Caco-2 (cell line): ENCODE results near the gene PLAU. TPM values are rescaled to one million over a fixed set of nuclear protein-coding genes. Genes with fewer than 3 reads are reported as not detected.

Experiments
- BruUV-seq: library from RNA; stranded (reverse); fragments of 400-500 nt; replicated peaks from 2 replicates; lab custom pipeline; 2021; lab: Mats Ljungman, UMichigan
- CTCF ChIA-PET: fragments of 300-600 bp; sonication (Branson Sonifier 250); formaldehyde crosslinking; loops from one replicate; lab custom pipeline; 2022; ENCODE audit warnings: antibody characterized with exemption; lab: Charles Lee
- POLR2A ChIA-PET: fragments of 300-600 bp; sonication (Branson Sonifier 250); formaldehyde crosslinking; loops from one replicate; lab custom pipeline; 2022; ENCODE audit warnings: antibody characterized with exemption; lab: Charles Lee
- DNase-seq, 2 experiments: peaks; one replicate each; pipeline versions ENCODE4 v3.0.0 to v3.0.0-alpha.2; 2020 to 2022
- H3K27me3 ChIP-seq: replicated peaks from 2 replicates; pipeline ENCODE4 v1.6.0; 2011; ENCODE audit warnings: low read length; ENCODE audit not compliant: control insufficient read depth, insufficient read depth
- H3K36me3 ChIP-seq: 2 replicates; pipeline ENCODE4 v1.5.1; 2011; ENCODE audit warnings: low read length; ENCODE audit not compliant: control insufficient read depth, insufficient read depth
- H3K4me1 ChIP-seq: fragments of 250-450 bp; sonication (Bioruptor Pico); 2 replicates; pipeline ENCODE4 v1.5.1; 2020; ENCODE audit warnings: mild to moderate bottlenecking
- H3K4me3 ChIP-seq: 2 replicates; pipeline ENCODE4 v1.5.1; 2011; ENCODE audit warnings: low read depth, mild to moderate bottlenecking, control low read depth, low read length
- H3K9me3 ChIP-seq: fragments of 250-450 bp; sonication (Bioruptor Pico); 2 replicates; pipeline ENCODE4 v1.5.1; 2020; ENCODE audit warnings: mild to moderate bottlenecking, moderate library complexity
- H3K27ac Mint-ChIP-seq: one replicate; pipeline ENCODE4 v1.8.0; 2022; ENCODE audit warnings: mixed read lengths; ENCODE audit not compliant: unreplicated experiment
- H3K27me3 Mint-ChIP-seq: one replicate; pipeline ENCODE4 v1.8.0; 2022; ENCODE audit warnings: mixed read lengths; ENCODE audit not compliant: insufficient read depth, unreplicated experiment
- H3K36me3 Mint-ChIP-seq: one replicate; pipeline ENCODE4 v1.8.0; 2022; ENCODE audit warnings: mild to moderate bottlenecking, mixed read lengths; ENCODE audit not compliant: insufficient read depth, unreplicated experiment
- H3K4me1 Mint-ChIP-seq: one replicate; pipeline ENCODE4 v1.8.0; 2022; ENCODE audit warnings: low read depth, mixed read lengths; ENCODE audit not compliant: unreplicated experiment
- H3K4me3 Mint-ChIP-seq: one replicate; pipeline ENCODE4 v1.8.0; 2022; ENCODE audit warnings: mild to moderate bottlenecking, moderate library complexity, mixed read lengths; ENCODE audit not compliant: unreplicated experiment
- H3K9me3 Mint-ChIP-seq: one replicate; pipeline ENCODE4 v1.8.0; 2022; ENCODE audit warnings: mixed read lengths; ENCODE audit not compliant: unreplicated experiment
- intact Hi-C: fragments of 100-400 bp; cut with micrococcal nuclease; formaldehyde crosslinking; loops from one replicate; pipeline ENCODE4 v1.10.0; 2022; ENCODE audit not compliant: unreplicated experiment
- total RNA-seq: library from RNA; stranded (reverse); gene quantifications from 2 replicates; pipeline ENCODE4 v1.2.3, GENCODE V29; 2022
- TF ChIP-seq, protein P1 (sequence below), 2 experiments: fragments of 200-600 bp in 1 of 2; IDR thresholded peaks; 1 replicate in 1 of 2; 2 replicates in 1 of 2; pipeline versions ENCODE4 v1.5.1 to v1.8.0; 2011 to 2022; ENCODE audit warnings: antibody characterized with exemption in 1 of 2, control low read depth in 1 of 2, inconsistent platforms in 1 of 2, low read depth in 1 of 2, low read length in 1 of 2, mild to moderate bottlenecking in 1 of 2, moderate library complexity in 1 of 2; ENCODE audit not compliant: insufficient read depth in 1 of 2, severe bottlenecking in 1 of 2, unreplicated experiment in 1 of 2

The PLAU gene
- total RNA-seq, 1 experiment from 2014 or later: 1.2 TPM

DNA sequence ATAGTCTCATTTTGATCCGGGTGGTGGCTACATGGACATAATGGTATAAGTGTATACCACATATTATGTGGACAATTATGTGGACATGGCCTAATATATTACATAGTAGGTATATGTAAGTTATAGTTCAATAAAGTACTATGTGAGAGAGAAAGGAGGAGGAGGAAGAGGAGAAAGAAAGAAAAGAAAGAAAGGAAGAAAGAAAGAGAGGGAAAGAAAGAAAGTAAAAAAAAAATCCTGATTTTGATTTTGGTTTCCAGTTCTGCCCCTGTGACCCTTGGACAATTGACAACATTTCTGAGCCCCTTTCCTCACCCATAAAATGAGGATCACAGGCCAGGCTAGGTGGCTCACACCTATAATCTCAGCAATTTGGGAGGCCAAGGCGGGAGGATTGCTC, 44.8 kb downstream of the PLAU start:
- Mint-ChIP-seq H3K36me3 (no peaks in the 10 kb centered on the region), H3K4me1 (no peaks in the 10 kb centered on the region), H3K9me3 (no peaks in the 10 kb centered on the region), H3K27me3 (no peaks in the 10 kb centered on the region), H3K27ac (no peak overlapping the region), H3K4me3 (no peak overlapping the region)
- POLR2A ChIA-PET: no interaction called here
- no peak overlapping the region for H3K4me3 ChIP-seq
- no peaks in the 10 kb centered on the region for H3K27me3 ChIP-seq
- no peaks in the 10 kb centered on the region; the same call in 1 of the 2 replicates for H3K4me1 ChIP-seq
- no peaks in the 10 kb centered on the region for H3K9me3 ChIP-seq
- no TSS peak for BruUV-seq
- intact Hi-C loops: no loop called here
- no peak for DNase-seq
- H3K36me3 ChIP-seq: no peaks in the 10 kb centered on the region
- TF ChIP-seq, protein P1, sequence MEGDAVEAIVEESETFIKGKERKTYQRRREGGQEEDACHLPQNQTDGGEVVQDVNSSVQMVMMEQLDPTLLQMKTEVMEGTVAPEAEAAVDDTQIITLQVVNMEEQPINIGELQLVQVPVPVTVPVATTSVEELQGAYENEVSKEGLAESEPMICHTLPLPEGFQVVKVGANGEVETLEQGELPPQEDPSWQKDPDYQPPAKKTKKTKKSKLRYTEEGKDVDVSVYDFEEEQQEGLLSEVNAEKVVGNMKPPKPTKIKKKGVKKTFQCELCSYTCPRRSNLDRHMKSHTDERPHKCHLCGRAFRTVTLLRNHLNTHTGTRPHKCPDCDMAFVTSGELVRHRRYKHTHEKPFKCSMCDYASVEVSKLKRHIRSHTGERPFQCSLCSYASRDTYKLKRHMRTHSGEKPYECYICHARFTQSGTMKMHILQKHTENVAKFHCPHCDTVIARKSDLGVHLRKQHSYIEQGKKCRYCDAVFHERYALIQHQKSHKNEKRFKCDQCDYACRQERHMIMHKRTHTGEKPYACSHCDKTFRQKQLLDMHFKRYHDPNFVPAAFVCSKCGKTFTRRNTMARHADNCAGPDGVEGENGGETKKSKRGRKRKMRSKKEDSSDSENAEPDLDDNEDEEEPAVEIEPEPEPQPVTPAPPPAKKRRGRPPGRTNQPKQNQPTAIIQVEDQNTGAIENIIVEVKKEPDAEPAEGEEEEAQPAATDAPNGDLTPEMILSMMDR (IDR thresholded peaks at IDR 0.05; ENCODE audit: insufficient read depth in 1 of 2, low read depth in 1 of 2, low read length in 1 of 2, severe bottlenecking in 1 of 2, unreplicated experiment in 1 of 2): no peak
- CTCF ChIA-PET: interaction anchor here (2.0 kb wide), 1 partner anchor 70 kb away, joined by 13 read pairs; no protein-coding TSS in a partner anchor

DNA sequence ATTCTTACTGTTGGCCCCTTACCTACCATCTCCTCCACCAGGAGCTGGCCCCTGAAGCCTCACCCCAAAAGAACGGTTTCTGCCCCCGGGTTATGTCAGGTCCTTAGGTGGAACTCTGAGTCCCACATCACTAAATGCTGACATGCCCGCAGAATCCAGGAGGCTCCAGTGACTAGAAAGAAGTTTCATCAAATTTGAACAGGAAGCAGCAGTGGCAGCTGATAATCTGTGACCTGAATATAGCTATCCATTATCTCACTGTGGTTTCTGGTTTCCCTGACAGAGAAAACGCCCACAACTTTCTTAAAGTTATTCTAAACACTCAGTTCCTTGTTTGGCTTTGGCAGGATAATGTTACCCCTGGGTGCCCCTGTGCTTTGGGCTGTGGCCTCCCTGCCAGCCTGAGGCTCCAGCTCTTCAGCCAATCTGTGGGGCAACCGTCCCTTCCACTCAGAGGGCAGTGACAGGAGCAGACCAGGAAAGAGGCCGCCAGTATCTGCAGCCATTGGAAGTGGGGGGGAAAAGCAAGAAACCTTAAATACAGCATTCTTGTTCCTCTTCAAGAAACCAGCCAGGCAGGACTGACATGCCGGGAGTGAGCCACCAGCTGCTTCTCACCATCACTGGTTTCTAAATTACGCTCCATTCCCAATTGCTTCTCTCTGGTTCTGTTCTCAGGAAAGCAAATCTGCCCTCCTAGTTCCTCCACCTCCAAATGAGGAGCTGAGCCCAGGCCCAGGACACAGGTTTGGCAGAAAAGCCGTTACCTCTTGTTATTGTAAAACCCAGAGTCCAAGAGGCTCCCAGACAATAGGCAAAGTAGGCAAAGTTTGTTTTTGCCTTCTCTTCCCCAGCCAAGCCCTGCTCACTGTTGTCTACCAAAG, 45.8 kb downstream of the PLAU start:
- BruUV-seq: no TSS peak
- Mint-ChIP-seq H3K4me3 (no peak overlapping the region), H3K4me1 (no peaks in the 10 kb centered on the region), H3K36me3 (no peaks in the 10 kb centered on the region), H3K27ac (no peak overlapping the region), H3K9me3 (no peaks in the 10 kb centered on the region), H3K27me3 (no peaks in the 10 kb centered on the region)
- Histone ChIP-seq H3K4me1 (no peaks in the 10 kb centered on the region; the same call in 1 of the 2 replicates), H3K9me3 (no peaks in the 10 kb centered on the region), H3K27me3 (no peaks in the 10 kb centered on the region), H3K36me3 (no peaks in the 10 kb centered on the region), H3K4me3 (no peak overlapping the region)
- POLR2A ChIA-PET: no interaction called here
- TF ChIP-seq, protein P1 (IDR thresholded peaks at IDR 0.05; ENCODE audit: insufficient read depth in 1 of 2, low read depth in 1 of 2, low read length in 1 of 2, severe bottlenecking in 1 of 2, unreplicated experiment in 1 of 2): no peak
- DNase-seq: no peak
- CTCF ChIA-PET: interaction anchor here (0.6 to 2.0 kb wide), 8 partner anchors 10 to 95 kb away, joined by 3 to 13 read pairs (median 3); partner anchors contain the start of gene VCL
- intact Hi-C loops: loop anchor here (1.0 kb wide), 2 partner anchors 70 to 102 kb away; no protein-coding TSS in a partner anchor

DNA sequence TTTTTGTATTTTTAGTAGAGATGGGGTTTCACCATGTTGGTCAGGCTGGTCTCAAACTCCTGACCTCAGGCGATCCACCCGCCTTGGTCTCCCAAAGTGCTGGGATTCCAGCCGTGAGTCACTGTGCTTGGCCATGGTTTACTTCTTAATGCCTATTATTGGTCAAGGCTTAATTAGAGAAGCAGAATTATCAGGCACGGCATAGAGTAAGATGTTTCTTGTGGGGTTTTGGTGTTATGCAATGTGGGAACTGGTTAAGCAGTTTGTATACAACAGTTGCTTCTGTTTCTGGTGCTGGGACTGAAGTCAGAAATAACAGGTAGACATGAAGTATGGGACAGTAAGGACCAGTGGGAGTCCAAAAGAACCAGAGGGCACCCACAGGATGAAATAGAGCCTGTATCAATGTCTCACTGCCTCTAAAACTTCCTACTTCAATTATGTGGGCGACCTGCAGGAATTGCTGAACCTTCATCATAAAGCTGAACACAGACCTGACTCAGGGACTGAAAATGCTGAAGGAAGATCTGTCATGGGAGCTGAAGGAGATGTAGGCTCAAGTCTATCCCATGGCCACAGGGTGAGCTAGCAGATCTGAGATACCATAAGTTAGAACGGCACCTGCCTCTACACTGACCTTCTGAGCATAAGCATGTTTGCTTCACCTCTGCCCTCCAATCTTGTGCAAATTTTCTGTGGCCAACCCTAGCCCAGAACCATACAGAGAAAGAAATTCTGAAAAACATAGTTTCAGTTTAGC, 48.7 kb downstream of the PLAU start:
- H3K27me3 Mint-ChIP-seq: no peaks in the 10 kb centered on the region
- no peaks in the 10 kb centered on the region for H3K4me1 Mint-ChIP-seq
- CTCF ChIA-PET: interaction anchor here (1.0 kb wide), 1 partner anchor 99 kb away, joined by 3 read pairs; no protein-coding TSS in a partner anchor
- DNase-seq: no peak
- no TSS peak for BruUV-seq
- no peak overlapping the region for H3K27ac Mint-ChIP-seq
- no peaks in the 10 kb centered on the region for H3K27me3 ChIP-seq
- POLR2A ChIA-PET: no interaction called here
- intact Hi-C loops: no loop called here
- H3K4me3 ChIP-seq: no peak overlapping the region
- TF ChIP-seq, protein P1 (IDR thresholded peaks at IDR 0.05; ENCODE audit: insufficient read depth in 1 of 2, low read depth in 1 of 2, low read length in 1 of 2, severe bottlenecking in 1 of 2, unreplicated experiment in 1 of 2): no peak
- no peak overlapping the region for H3K4me3 Mint-ChIP-seq
- H3K9me3 ChIP-seq: no peaks in the 10 kb centered on the region
- H3K4me1 ChIP-seq: no peaks in the 10 kb centered on the region; the same call in 1 of the 2 replicates
- no peaks in the 10 kb centered on the region for H3K36me3 Mint-ChIP-seq
- no peaks in the 10 kb centered on the region for H3K9me3 Mint-ChIP-seq
- H3K36me3 ChIP-seq: no peaks in the 10 kb centered on the region
